NT2/D1 (cell line): ENCODE measurements around the gene HPS1.

Source experiments
- DNase-seq: peaks from one replicate; pipeline ENCODE4 v3.0.0-alpha.2; 2011; ENCODE audit warnings: low read depth, low spot score
- H3K27me3 ChIP-seq: 2 replicates; pipeline ENCODE4 v1.6.0; 2011; ENCODE audit warnings: mild to moderate bottlenecking; ENCODE audit not compliant: insufficient read length, insufficient read depth
- H3K36me3 ChIP-seq: 2 replicates; pipeline ENCODE4 v1.6.1; 2011; ENCODE audit warnings: mild to moderate bottlenecking, low read length, mixed read lengths; ENCODE audit not compliant: insufficient read depth, insufficient read length
- H3K4me1 ChIP-seq: 2 replicates; pipeline ENCODE4 v1.5.1; 2011; ENCODE audit not compliant: insufficient read depth, insufficient read length
- H3K4me3 ChIP-seq: 2 replicates; pipeline ENCODE4 v1.5.1; 2011; ENCODE audit warnings: low read depth; ENCODE audit not compliant: insufficient read length
- H3K9ac ChIP-seq: 2 replicates; pipeline ENCODE4 v1.6.0; 2011; ENCODE audit warnings: low read depth; ENCODE audit not compliant: insufficient read length
- H3K9me3 ChIP-seq: 2 replicates; pipeline ENCODE4 v1.5.1; 2011; ENCODE audit warnings: mild to moderate bottlenecking, low read length; ENCODE audit not compliant: insufficient read depth
- SUZ12 ChIP-seq: IDR thresholded peaks from 2 replicates; pipeline ENCODE4 v1.6.1; 2011; ENCODE audit not compliant: insufficient read length, insufficient read depth; ENCODE audit errors: extremely low read depth
- YY1 ChIP-seq: IDR thresholded peaks from 2 replicates; pipeline ENCODE4 v1.6.1; 2011; ENCODE audit not compliant: insufficient read length, insufficient read depth
- ZNF274 ChIP-seq: IDR thresholded peaks from 2 replicates; pipeline ENCODE4 v1.6.1; 2011; ENCODE audit warnings: mild to moderate bottlenecking, low read depth, low read length

The HPS1 gene

GRCh38 chr10:98410135-98410743, 36.5 kb downstream of the HPS1 start:
- Histone ChIP-seq H3K27me3 (no peaks in the 10 kb centered on the region), H3K4me3 (no peak overlapping the region), H3K36me3 (peaks cover 17% of the 10 kb centered on the region), H3K9me3 (no peaks in the 10 kb centered on the region), H3K4me1 (peaks cover 4% of the 10 kb centered on the region), H3K9ac (no peak overlapping the region)
- DNase-seq = no peak
- TF ChIP-seq SUZ12 (no peak), ZNF274 (no peak), YY1 (no peak)

- DNase-seq = no peak
- Histone ChIP-seq H3K27me3 (no peaks in the 10 kb centered on the region), H3K36me3 (peaks cover 15% of the 10 kb centered on the region), H3K4me1 (no peaks in the 10 kb centered on the region), H3K9ac (no peak overlapping the region), H3K4me3 (no peak overlapping the region), H3K9me3 (no peaks in the 10 kb centered on the region)
- no peak for TF ChIP-seq ZNF274
- TF ChIP-seq YY1 = no peak
- TF ChIP-seq SUZ12 = no peak
Observed at GRCh38 chr10:98408799-98409198, 37.9 kb downstream of the HPS1 start.

GRCh38 chr10:98407744-98408241, 38.9 kb downstream of the HPS1 start:
- no peaks in the 10 kb centered on the region for H3K27me3 ChIP-seq
- no peak for DNase-seq
- H3K9me3 ChIP-seq = no peaks in the 10 kb centered on the region
- H3K4me3 ChIP-seq = no peak overlapping the region
- H3K4me1 ChIP-seq = no peaks in the 10 kb centered on the region
- H3K36me3 ChIP-seq = peaks cover 20% of the 10 kb centered on the region
- H3K9ac ChIP-seq = no peak overlapping the region
- TF ChIP-seq ZNF274 (no peak), SUZ12 (no peak), YY1 (no peak)

GRCh38 chr10:98407017-98407743, 39.6 kb downstream of the HPS1 start:
- Histone ChIP-seq H3K27me3 (no peaks in the 10 kb centered on the region), H3K36me3 (peaks cover 20% of the 10 kb centered on the region), H3K9me3 (no peaks in the 10 kb centered on the region), H3K4me1 (no peaks in the 10 kb centered on the region), H3K9ac (no peak overlapping the region), H3K4me3 (no peak overlapping the region)
- TF ChIP-seq YY1 (no peak), SUZ12 (no peak), ZNF274 (no peak)
- no peak for DNase-seq

- DNase-seq = no peak
- peaks cover 12% of the 10 kb centered on the region for H3K36me3 ChIP-seq
- TF ChIP-seq SUZ12 (no peak), ZNF274 (no peak), YY1 (no peak)
- no peaks in the 10 kb centered on the region for H3K27me3 ChIP-seq
- no peak overlapping the region for H3K4me3 ChIP-seq
- H3K4me1 ChIP-seq = no peaks in the 10 kb centered on the region
- no peaks in the 10 kb centered on the region for H3K9me3 ChIP-seq
- no peak overlapping the region for H3K9ac ChIP-seq
Observed at GRCh38 chr10:98405422-98405821, 41.3 kb downstream of the HPS1 start.

GRCh38 chr10:98404571-98405359, 42.0 kb downstream of the HPS1 start:
- DNase-seq = no peak
- no peak overlapping the region for H3K4me3 ChIP-seq
- no peak overlapping the region for H3K9ac ChIP-seq
- H3K27me3 ChIP-seq = no peaks in the 10 kb centered on the region
- H3K36me3 ChIP-seq = peaks cover 9% of the 10 kb centered on the region
- TF ChIP-seq SUZ12 = no peak
- no peak for TF ChIP-seq ZNF274
- TF ChIP-seq YY1 = no peak
- H3K4me1 ChIP-seq = no peaks in the 10 kb centered on the region
- H3K9me3 ChIP-seq = no peaks in the 10 kb centered on the region

- Histone ChIP-seq H3K4me1 (no peaks in the 10 kb centered on the region), H3K9ac (no peak overlapping the region), H3K4me3 (no peak overlapping the region), H3K36me3 (peaks cover 9% of the 10 kb centered on the region), H3K27me3 (no peaks in the 10 kb centered on the region), H3K9me3 (no peaks in the 10 kb centered on the region)
- no peak for DNase-seq
- TF ChIP-seq YY1 = no peak
- TF ChIP-seq SUZ12 = no peak
- TF ChIP-seq ZNF274 = no peak
Observed at GRCh38 chr10:98403812-98404504, 42.8 kb downstream of the HPS1 start.
